ENCODE measurements around the gene TBCCD1.
"Not testable (repeated sequence)": the region's sequence is repeated elsewhere in the genome, so short reads cannot be mapped to it uniquely, and the experiment has no call there.

The TBCCD1 gene

GRCh38 chr3:186517218-186517617 is 49.9 kb downstream of the TBCCD1 start:
- no peak for DNase-seq

GRCh38 chr3:186516646-186517045 is 50.5 kb downstream of the TBCCD1 start:
- DNase-seq = no peak

- DNase-seq = no peak
Measured at GRCh38 chr3:186515125-186515524, 52.0 kb downstream of the TBCCD1 start.

GRCh38 chr3:186514296-186515002 is 52.7 kb downstream of the TBCCD1 start:
- DNase-seq = no peak

GRCh38 chr3:186513386-186513785 is 53.8 kb downstream of the TBCCD1 start:
- DNase-seq = no peak

GRCh38 chr3:186512570-186513302 is 54.4 kb downstream of the TBCCD1 start:
- no peak for DNase-seq

GRCh38 chr3:186511702-186512101 is 55.4 kb downstream of the TBCCD1 start:
- no peak for DNase-seq

GRCh38 chr3:186511245-186511644 is 55.9 kb downstream of the TBCCD1 start:
- DNase-seq = no peak

GRCh38 chr3:186510374-186511079 is 56.6 kb downstream of the TBCCD1 start:
- no peak for DNase-seq

GRCh38 chr3:186509423-186509822 is 57.7 kb downstream of the TBCCD1 start:
- DNase-seq = no peak

- no peak for DNase-seq
Measured at GRCh38 chr3:186506857-186507256, 60.3 kb downstream of the TBCCD1 start.

GRCh38 chr3:186506191-186506739 is 60.9 kb downstream of the TBCCD1 start:
- DNase-seq = no peak

- DNase-seq = no peak
Measured at GRCh38 chr3:186502966-186503712, 64.0 kb downstream of the TBCCD1 start.

- DNase-seq = no peak
Measured at GRCh38 chr3:186502138-186502948, 64.8 kb downstream of the TBCCD1 start.

- not testable (repeated sequence) for DNase-seq
Measured at GRCh38 chr3:186499949-186500348, 67.2 kb downstream of the TBCCD1 start.

- not testable (repeated sequence) for DNase-seq
Measured at GRCh38 chr3:186498022-186498421, 69.1 kb downstream of the TBCCD1 start.

GRCh38 chr3:186497608-186498007 is 69.5 kb downstream of the TBCCD1 start:
- no peak for DNase-seq

- no peak for DNase-seq
Measured at GRCh38 chr3:186496635-186497034, 70.5 kb downstream of the TBCCD1 start.
